ENCODE results near the gene RALGPS1. TPM values are rescaled to one million over a fixed set of nuclear protein-coding genes. Genes with fewer than 3 reads are reported as not detected.

RALGPS1 gene
- total RNA-seq, 2 experiments from 2014 or later = 1.9 to 4.4 TPM

GRCh38 chr9:127083138-127083980 is 168.8 kb downstream of the RALGPS1 start:
- no peaks in the 10 kb centered on the region for H3K36me3 Mint-ChIP-seq
- H3K9me3 Mint-ChIP-seq (ENCODE audit: low read depth) = no peaks in the 10 kb centered on the region
- CTCF ChIA-PET = interaction anchor here (0.5 to 1.6 kb wide), 2 partner anchors 130 to 143 kb away, joined by 3 to 5 read pairs; no protein-coding TSS in a partner anchor
- H3K27ac Mint-ChIP-seq = no peak overlapping the region
- H3K27me3 Mint-ChIP-seq = no peaks in the 10 kb centered on the region
- ATAC-seq (no peak), DNase-seq (peak; percentile 29)
- H3K4me1 Mint-ChIP-seq = peaks cover 3% of the 10 kb centered on the region
- H3K4me3 Mint-ChIP-seq = no peak overlapping the region

GRCh38 chr9:127084076-127085039 is 169.8 kb downstream of the RALGPS1 start:
- Mint-ChIP-seq H3K27ac (no peak overlapping the region), H3K27me3 (no peaks in the 10 kb centered on the region), H3K36me3 (no peaks in the 10 kb centered on the region), H3K4me1 (no peaks in the 10 kb centered on the region), H3K4me3 (no peak overlapping the region), H3K9me3 (ENCODE audit: low read depth) (no peaks in the 10 kb centered on the region)
- CTCF ChIA-PET = interaction anchor here (0.5 to 1.6 kb wide), 2 partner anchors 131 to 144 kb away, joined by 3 to 5 read pairs; no protein-coding TSS in a partner anchor
- DNase-seq = peak; percentile 18
- ATAC-seq = no peak

DNA sequence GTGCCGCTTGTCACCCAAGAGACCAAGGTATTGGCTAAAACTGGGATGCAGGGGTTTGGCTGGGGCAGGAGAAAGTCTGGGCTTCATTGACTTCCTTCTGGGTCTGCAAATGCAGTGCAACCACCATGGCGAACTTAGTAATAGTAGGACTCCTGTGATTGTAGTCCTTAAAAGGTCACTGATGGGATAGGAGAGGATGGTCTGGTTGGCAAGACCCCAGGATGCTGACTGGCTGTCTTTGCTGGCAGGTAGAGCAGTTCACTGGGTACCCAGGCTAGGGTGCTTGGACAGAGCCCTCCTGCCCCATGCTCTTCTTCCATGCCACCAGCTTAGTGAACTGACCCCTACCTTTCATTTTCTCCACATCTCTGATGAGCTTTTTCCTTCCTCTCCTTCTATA is 170.6 kb downstream of the RALGPS1 start:
- no peaks in the 10 kb centered on the region for H3K4me1 Mint-ChIP-seq
- H3K27ac Mint-ChIP-seq = no peak overlapping the region
- no peak overlapping the region for H3K4me3 Mint-ChIP-seq
- CTCF ChIA-PET = no interaction called here
- ATAC-seq (no peak), DNase-seq (peak; percentile 25)
- H3K27me3 Mint-ChIP-seq = no peaks in the 10 kb centered on the region
- no peaks in the 10 kb centered on the region for H3K36me3 Mint-ChIP-seq
- H3K9me3 Mint-ChIP-seq (ENCODE audit: low read depth) = no peaks in the 10 kb centered on the region

DNA sequence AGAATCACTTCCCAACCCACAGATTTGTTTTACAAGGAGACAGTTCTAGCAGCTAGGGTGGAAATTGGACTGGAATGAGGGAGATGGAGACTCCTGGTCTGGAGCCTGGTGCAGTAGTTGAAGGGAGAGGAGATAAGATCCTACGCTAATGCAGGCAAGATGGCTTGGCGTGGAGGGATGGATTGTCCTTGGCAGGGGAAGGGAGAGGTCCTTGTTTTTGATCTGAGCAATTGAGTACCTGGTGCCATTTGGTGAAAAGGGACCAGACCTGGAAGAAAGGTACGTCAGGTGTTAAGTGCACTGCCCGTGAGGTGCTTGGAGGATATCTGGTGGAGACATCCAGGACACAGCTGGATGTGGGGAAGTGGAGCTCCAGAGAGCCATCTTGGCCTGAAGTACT is 172.2 kb downstream of the RALGPS1 start:
- ATAC-seq (no peak), DNase-seq (peak; percentile 28)
- no peak overlapping the region for H3K4me3 Mint-ChIP-seq
- no peaks in the 10 kb centered on the region for H3K9me3 Mint-ChIP-seq (ENCODE audit: low read depth)
- no peaks in the 10 kb centered on the region for H3K4me1 Mint-ChIP-seq
- no peaks in the 10 kb centered on the region for H3K36me3 Mint-ChIP-seq
- H3K27ac Mint-ChIP-seq = no peak overlapping the region
- no peaks in the 10 kb centered on the region for H3K27me3 Mint-ChIP-seq
- CTCF ChIA-PET = no interaction called here

- ATAC-seq = no peak
- no peak for DNase-seq
- no peaks in the 10 kb centered on the region for H3K27me3 Mint-ChIP-seq
- CTCF ChIA-PET = no interaction called here
- H3K27ac Mint-ChIP-seq = no peak overlapping the region
- no peak overlapping the region for H3K4me3 Mint-ChIP-seq
- no peaks in the 10 kb centered on the region for H3K9me3 Mint-ChIP-seq (ENCODE audit: low read depth)
- H3K4me1 Mint-ChIP-seq = no peaks in the 10 kb centered on the region
- no peaks in the 10 kb centered on the region for H3K36me3 Mint-ChIP-seq
Observed at GRCh38 chr9:127087411-127087810, 172.8 kb downstream of the RALGPS1 start.

GRCh38 chr9:127087836-127088235 is 173.3 kb downstream of the RALGPS1 start:
- ATAC-seq (no peak), DNase-seq (no peak)
- CTCF ChIA-PET = no interaction called here
- Mint-ChIP-seq H3K27me3 (no peaks in the 10 kb centered on the region), H3K4me3 (no peak overlapping the region), H3K9me3 (ENCODE audit: low read depth) (no peaks in the 10 kb centered on the region), H3K36me3 (no peaks in the 10 kb centered on the region), H3K27ac (no peak overlapping the region), H3K4me1 (no peaks in the 10 kb centered on the region)

GRCh38 chr9:127088724-127089615 is 174.4 kb downstream of the RALGPS1 start:
- ATAC-seq = no peak
- Mint-ChIP-seq H3K36me3 (no peaks in the 10 kb centered on the region), H3K27me3 (no peaks in the 10 kb centered on the region), H3K27ac (no peak overlapping the region), H3K4me3 (no peak overlapping the region), H3K9me3 (ENCODE audit: low read depth) (no peaks in the 10 kb centered on the region), H3K4me1 (no peaks in the 10 kb centered on the region)
- CTCF ChIA-PET = no interaction called here
- no peak for DNase-seq

DNA sequence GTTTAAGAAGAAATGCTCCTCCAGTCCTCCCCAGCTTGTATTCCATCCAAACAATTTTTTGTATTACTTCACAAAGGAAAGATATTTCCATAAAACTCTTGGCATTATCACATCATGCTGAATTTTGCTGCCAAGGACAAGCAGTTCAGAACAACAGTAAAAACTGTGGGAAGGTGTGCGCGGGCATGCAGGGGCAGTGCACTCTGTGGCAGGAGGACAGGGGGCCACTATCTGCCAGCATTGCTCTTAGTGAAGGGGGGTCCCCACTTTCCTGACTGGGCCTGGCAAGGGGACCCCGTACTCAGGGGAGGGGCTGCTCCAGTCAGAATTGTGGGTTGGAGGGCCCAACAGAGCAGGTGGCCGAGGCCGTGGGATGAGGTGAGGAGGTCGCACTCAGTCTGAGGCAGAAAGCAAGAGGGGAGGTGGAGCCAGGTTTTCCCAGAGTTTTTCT is 175.1 kb downstream of the RALGPS1 start:
- Mint-ChIP-seq H3K4me1 (no peaks in the 10 kb centered on the region), H3K27me3 (no peaks in the 10 kb centered on the region), H3K4me3 (no peak overlapping the region), H3K36me3 (no peaks in the 10 kb centered on the region), H3K9me3 (ENCODE audit: low read depth) (no peaks in the 10 kb centered on the region), H3K27ac (no peak overlapping the region)
- CTCF ChIA-PET = no interaction called here
- DNase-seq (no peak), ATAC-seq (no peak)

GRCh38 chr9:127090341-127090985 is 175.9 kb downstream of the RALGPS1 start:
- ATAC-seq (no peak), DNase-seq (no peak)
- Mint-ChIP-seq H3K4me1 (no peaks in the 10 kb centered on the region), H3K36me3 (no peaks in the 10 kb centered on the region), H3K27ac (no peak overlapping the region), H3K4me3 (no peak overlapping the region), H3K27me3 (no peaks in the 10 kb centered on the region), H3K9me3 (ENCODE audit: low read depth) (no peaks in the 10 kb centered on the region)
- CTCF ChIA-PET = no interaction called here

DNA sequence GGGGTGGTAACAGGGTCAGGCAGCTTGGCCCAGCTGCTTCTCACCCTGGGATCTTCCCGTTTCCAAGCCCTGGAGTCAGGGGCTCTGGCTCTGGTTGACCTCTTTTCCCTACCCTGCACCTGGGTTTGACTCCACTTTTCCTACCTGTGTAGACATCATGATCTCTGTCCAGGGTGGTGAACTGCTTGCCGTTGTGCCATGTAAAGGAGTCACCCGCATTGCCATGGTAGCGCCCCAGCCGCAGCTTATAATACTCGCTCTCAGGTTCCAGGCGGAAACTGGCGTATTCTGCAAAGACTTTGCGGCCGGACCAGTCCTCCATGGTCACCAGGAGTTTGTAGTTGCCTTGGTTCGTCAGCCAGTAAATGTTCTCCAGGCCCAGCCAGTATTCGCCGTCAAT is 176.9 kb downstream of the RALGPS1 start:
- CTCF ChIA-PET = no interaction called here
- DNase-seq = no peak
- no peak for ATAC-seq
- no peaks in the 10 kb centered on the region for H3K9me3 Mint-ChIP-seq (ENCODE audit: low read depth)
- H3K27me3 Mint-ChIP-seq = no peaks in the 10 kb centered on the region
- no peaks in the 10 kb centered on the region for H3K36me3 Mint-ChIP-seq
- H3K4me1 Mint-ChIP-seq = no peaks in the 10 kb centered on the region
- no peak overlapping the region for H3K4me3 Mint-ChIP-seq
- H3K27ac Mint-ChIP-seq = no peak overlapping the region

DNA sequence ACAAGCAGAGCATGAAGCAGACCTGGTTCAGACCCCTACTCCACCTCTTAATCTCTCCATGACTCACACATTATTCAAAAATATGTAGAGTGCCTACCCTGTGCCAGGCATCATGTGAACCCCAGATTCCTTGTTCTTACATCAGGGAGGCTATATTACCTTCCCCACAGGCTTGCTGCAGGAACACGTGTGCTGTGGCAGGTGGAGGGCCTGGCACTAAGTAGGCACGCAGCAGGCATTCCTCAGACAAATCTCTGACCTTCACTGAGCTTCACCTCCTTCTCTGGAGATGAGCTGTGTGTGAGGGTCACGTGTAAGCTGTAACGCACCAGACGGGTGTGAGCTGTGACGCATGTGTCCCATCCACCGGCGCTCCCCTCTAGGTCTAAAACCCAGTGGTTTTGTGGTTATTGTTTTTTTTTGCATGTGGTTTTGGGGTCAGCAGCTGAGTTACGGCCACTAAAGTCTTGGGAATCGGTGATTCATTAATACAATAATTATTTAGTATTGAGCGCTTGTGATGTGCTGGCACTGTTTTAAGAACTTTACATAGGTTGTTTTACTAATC is 177.5 kb downstream of the RALGPS1 start:
- Mint-ChIP-seq H3K4me1 (no peaks in the 10 kb centered on the region), H3K36me3 (no peaks in the 10 kb centered on the region), H3K27me3 (no peaks in the 10 kb centered on the region), H3K27ac (no peak overlapping the region), H3K9me3 (ENCODE audit: low read depth) (no peaks in the 10 kb centered on the region), H3K4me3 (no peak overlapping the region)
- no peak for ATAC-seq
- DNase-seq = no peak
- CTCF ChIA-PET = no interaction called here

DNA sequence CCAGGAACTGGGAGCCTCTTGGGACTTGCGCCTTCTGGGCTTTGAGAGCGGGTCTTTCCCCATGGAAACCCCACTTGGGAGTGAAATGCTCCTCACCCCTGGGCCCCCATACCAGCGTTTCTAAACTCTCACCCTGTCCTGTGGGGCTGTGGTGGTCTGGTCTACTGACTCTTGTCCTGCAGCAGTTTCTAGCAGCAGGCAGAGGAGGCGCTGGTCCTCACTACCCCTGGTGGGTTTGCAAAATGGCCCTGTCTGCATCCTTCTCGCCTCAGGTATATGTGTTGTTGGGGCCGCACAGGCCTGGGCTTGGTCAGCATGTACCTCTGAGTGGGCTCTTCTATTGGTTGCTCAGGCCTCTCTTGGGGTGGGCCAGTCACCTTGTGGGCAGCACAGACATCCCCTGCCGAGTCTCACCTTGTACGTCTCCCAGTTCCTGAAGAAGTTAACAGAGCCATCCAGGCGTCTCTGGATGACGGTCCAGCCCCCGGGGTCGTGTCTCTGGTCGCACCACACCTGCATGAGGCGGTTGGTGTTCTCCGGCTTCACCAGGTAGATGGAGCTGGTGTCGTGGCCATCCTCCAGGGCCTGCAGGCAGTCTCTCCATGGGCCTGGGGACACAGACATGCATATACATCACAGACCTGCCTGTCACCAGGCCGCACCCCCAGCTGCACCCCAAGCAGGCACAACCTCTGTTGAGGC is 178.9 kb downstream of the RALGPS1 start:
- H3K27ac Mint-ChIP-seq = no peak overlapping the region
- no peak for ATAC-seq
- CTCF ChIA-PET = no interaction called here

More for the DNA sequence above, 178.9 kb downstream of the RALGPS1 start:
- DNase-seq = no peak
- no peak overlapping the region for H3K4me3 Mint-ChIP-seq
- no peaks in the 10 kb centered on the region for H3K4me1 Mint-ChIP-seq
- no peaks in the 10 kb centered on the region for H3K27me3 Mint-ChIP-seq
- no peaks in the 10 kb centered on the region for H3K36me3 Mint-ChIP-seq
- H3K9me3 Mint-ChIP-seq (ENCODE audit: low read depth) = no peaks in the 10 kb centered on the region
